ENCODE results near the gene SPATS1. TPM values are rescaled to one million over a fixed set of nuclear protein-coding genes. Genes with fewer than 3 reads are reported as not detected.

The SPATS1 gene
- total RNA-seq, 1 donor from 2014 or later: 1.8 TPM

GRCh38 chr6:44377484-44377883 is 35.0 kb downstream of the SPATS1 start:
- DNase-seq (no peak), ATAC-seq (no peak)
- Histone ChIP-seq H3K4me1 (no peaks in the 10 kb centered on the region), H3K4me3 (no peak overlapping the region), H3K27ac (no peak overlapping the region), H3K9me3 (no peaks in the 10 kb centered on the region), H3K36me3 (no peaks in the 10 kb centered on the region), H3K27me3 (ENCODE audit: low read depth) (no peaks in the 10 kb centered on the region)
- TF ChIP-seq, protein P1, sequence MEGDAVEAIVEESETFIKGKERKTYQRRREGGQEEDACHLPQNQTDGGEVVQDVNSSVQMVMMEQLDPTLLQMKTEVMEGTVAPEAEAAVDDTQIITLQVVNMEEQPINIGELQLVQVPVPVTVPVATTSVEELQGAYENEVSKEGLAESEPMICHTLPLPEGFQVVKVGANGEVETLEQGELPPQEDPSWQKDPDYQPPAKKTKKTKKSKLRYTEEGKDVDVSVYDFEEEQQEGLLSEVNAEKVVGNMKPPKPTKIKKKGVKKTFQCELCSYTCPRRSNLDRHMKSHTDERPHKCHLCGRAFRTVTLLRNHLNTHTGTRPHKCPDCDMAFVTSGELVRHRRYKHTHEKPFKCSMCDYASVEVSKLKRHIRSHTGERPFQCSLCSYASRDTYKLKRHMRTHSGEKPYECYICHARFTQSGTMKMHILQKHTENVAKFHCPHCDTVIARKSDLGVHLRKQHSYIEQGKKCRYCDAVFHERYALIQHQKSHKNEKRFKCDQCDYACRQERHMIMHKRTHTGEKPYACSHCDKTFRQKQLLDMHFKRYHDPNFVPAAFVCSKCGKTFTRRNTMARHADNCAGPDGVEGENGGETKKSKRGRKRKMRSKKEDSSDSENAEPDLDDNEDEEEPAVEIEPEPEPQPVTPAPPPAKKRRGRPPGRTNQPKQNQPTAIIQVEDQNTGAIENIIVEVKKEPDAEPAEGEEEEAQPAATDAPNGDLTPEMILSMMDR (IDR thresholded peaks at IDR 0.05): no peak
- intact Hi-C loops (cut with DNase I): no loop called here

GRCh38 chr6:44377971-44378370 is 35.5 kb downstream of the SPATS1 start:
- no peak overlapping the region for H3K27ac ChIP-seq
- no peaks in the 10 kb centered on the region for H3K4me1 ChIP-seq
- intact Hi-C loops (cut with DNase I): no loop called here
- no peaks in the 10 kb centered on the region for H3K9me3 ChIP-seq
- no peak for ATAC-seq
- TF ChIP-seq, protein P1 (IDR thresholded peaks at IDR 0.05): no peak
- no peak overlapping the region for H3K4me3 ChIP-seq
- no peaks in the 10 kb centered on the region for H3K27me3 ChIP-seq (ENCODE audit: low read depth)
- H3K36me3 ChIP-seq: no peaks in the 10 kb centered on the region
- no peak for DNase-seq

DNA sequence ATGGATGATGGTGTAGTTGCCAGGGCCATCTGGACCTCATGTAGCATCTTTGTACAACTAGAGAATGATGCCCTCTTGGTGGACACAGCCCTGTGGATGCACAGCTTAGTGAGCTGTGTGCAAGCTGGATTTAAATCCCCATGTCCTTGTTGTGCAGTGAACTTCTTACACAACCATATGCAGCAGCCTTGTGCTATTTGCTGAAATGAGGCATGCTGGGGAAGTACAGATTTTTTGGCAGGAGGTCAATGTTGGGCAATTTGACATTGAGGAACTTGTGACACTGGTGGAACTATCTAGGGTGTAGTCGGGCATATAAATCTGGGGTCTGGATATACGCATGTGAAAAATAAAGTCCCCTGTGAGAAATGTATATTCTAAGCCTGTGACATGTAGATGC is 39.3 kb downstream of the SPATS1 start:
- TF ChIP-seq, protein P1 (IDR thresholded peaks at IDR 0.05): no peak
- H3K9me3 ChIP-seq: no peaks in the 10 kb centered on the region
- no peak overlapping the region for H3K4me3 ChIP-seq
- ATAC-seq (peak; percentile 38 to 78), DNase-seq (no peak)
- H3K36me3 ChIP-seq: no peaks in the 10 kb centered on the region
- intact Hi-C loops (cut with DNase I): no loop called here
- no peaks in the 10 kb centered on the region for H3K27me3 ChIP-seq (ENCODE audit: low read depth)
- no peaks in the 10 kb centered on the region for H3K4me1 ChIP-seq
- no peak overlapping the region for H3K27ac ChIP-seq

GRCh38 chr6:44386364-44386928 is 44.0 kb downstream of the SPATS1 start:
- DNase-seq: peak; percentile 85
- TF ChIP-seq, protein P1 (IDR thresholded peaks at IDR 0.05): no peak
- Histone ChIP-seq H3K4me3 (peak overlapping the region; percentile 87), H3K9me3 (no peaks in the 10 kb centered on the region), H3K4me1 (peaks cover 22% of the 10 kb centered on the region), H3K27me3 (ENCODE audit: low read depth) (no peaks in the 10 kb centered on the region), H3K36me3 (peaks cover 5% of the 10 kb centered on the region), H3K27ac (peak overlapping the region; percentile 90)
- ATAC-seq: peak; percentile 48 to 73
- intact Hi-C loops (cut with DNase I): no loop called here

GRCh38 chr6:44386929-44387345 is 44.5 kb downstream of the SPATS1 start:
- Histone ChIP-seq H3K9me3 (no peaks in the 10 kb centered on the region), H3K27me3 (ENCODE audit: low read depth) (no peaks in the 10 kb centered on the region), H3K36me3 (peaks cover 6% of the 10 kb centered on the region), H3K27ac (peak overlapping the region; percentile 90), H3K4me3 (peak overlapping the region; percentile 87), H3K4me1 (peaks cover 22% of the 10 kb centered on the region)
- ATAC-seq (peak; percentile 32 to 35), DNase-seq (no peak)
- intact Hi-C loops (cut with DNase I): no loop called here
- TF ChIP-seq, protein P1 (IDR thresholded peaks at IDR 0.05): no peak

All from lower lobe of right lung (tissue), 2 donors.